ENCODE measurements around the gene ATR. TPM values are rescaled to one million over a fixed set of nuclear protein-coding genes. Genes with fewer than 3 reads are reported as not detected.
A peak's percentile ranks its signal among the peaks of the same experiment; 100 is the strongest.

The ATR gene
- total and polyA plus RNA-seq, 9 of the 15 experiments (the other 6 are each of a cell fraction or from before 2014, with no cell fraction given) = 18.0 to 37.8 (median 23.2) TPM

DNA sequence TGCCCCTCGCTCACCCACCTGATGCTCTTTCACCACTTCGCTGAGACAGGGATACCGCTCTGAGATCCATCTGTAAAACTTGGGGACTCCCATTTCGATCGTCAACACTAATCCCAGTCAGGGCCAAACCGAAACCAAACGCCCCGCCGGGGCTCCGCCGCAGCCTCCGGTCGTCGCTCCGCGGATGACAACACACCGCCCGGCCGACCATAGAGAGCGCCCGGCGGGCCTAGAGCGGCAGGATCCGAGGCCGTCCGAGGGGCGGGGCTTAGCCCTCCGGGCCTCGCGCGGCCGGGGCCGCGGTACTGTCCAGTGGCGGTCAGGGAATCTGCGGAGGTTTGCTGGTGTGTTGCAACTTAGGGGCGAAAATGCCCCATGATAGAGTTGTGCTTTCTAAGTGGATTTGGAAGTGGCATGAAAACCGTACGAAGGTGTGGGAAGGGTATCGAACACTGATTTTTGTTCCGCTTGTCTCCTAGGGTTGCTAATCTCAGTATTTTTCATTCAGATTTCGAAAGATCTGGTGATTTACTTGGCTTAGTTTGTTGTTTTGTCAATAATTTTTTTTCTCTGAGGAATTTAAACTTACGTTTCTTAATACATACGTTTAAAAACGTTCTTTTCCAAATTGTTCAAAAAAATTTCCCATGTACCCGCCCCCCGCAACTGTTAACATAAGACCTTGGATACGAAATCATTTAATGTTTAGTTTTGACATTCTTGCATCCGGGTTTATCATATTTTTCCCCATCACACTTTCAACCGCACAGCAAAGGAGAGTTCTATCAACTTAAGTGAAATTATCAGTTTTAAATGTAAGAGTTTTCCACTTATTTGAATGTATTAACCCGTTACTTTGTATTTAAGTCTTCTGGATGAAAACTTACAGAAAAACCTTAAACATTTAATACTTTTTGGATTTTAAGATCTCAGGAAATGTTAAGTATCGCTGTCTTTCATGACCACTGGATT, 130.4 kb downstream of the ATR start, which contains the start of gene XRN1 (continued):
- TF ChIP-seq, protein P1, sequence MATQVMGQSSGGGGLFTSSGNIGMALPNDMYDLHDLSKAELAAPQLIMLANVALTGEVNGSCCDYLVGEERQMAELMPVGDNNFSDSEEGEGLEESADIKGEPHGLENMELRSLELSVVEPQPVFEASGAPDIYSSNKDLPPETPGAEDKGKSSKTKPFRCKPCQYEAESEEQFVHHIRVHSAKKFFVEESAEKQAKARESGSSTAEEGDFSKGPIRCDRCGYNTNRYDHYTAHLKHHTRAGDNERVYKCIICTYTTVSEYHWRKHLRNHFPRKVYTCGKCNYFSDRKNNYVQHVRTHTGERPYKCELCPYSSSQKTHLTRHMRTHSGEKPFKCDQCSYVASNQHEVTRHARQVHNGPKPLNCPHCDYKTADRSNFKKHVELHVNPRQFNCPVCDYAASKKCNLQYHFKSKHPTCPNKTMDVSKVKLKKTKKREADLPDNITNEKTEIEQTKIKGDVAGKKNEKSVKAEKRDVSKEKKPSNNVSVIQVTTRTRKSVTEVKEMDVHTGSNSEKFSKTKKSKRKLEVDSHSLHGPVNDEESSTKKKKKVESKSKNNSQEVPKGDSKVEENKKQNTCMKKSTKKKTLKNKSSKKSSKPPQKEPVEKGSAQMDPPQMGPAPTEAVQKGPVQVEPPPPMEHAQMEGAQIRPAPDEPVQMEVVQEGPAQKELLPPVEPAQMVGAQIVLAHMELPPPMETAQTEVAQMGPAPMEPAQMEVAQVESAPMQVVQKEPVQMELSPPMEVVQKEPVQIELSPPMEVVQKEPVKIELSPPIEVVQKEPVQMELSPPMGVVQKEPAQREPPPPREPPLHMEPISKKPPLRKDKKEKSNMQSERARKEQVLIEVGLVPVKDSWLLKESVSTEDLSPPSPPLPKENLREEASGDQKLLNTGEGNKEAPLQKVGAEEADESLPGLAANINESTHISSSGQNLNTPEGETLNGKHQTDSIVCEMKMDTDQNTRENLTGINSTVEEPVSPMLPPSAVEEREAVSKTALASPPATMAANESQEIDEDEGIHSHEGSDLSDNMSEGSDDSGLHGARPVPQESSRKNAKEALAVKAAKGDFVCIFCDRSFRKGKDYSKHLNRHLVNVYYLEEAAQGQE (IDR thresholded peaks at IDR 0.05; ENCODE audit: borderline replicate concordance) = no peak
- TF ChIP-seq, protein P1 (CRISPR knock-in tag; IDR thresholded peaks at IDR 0.05; ENCODE audit: low read depth) = no peak
- no peak for TF ChIP-seq ZNF583 (CRISPR knock-in tag; IDR thresholded peaks at IDR 0.05)
- TF ChIP-seq ETV1 (tag; conservative IDR thresholded peaks at IDR 0.05; ENCODE audit: low read depth) = peak; percentile 74
- no peak for TF ChIP-seq THRAP3 (IDR thresholded peaks at IDR 0.05; ENCODE audit: borderline replicate concordance)
- TF ChIP-seq ZZZ3 (IDR thresholded peaks at IDR 0.05) = peak; percentile 47; the same call in 1 of the 2 replicates
- TF ChIP-seq HEY1 (CRISPR knock-in tag; IDR thresholded peaks at IDR 0.05; ENCODE audit: borderline replicate concordance) = no peak
- no peak for TF ChIP-seq ZFP30 (CRISPR knock-in tag; IDR thresholded peaks at IDR 0.05; ENCODE audit: borderline replicate concordance)
- no peak for TF ChIP-seq NCOA6 (IDR thresholded peaks at IDR 0.05)
- no peak for TF ChIP-seq TGIF2 (CRISPR knock-in tag; IDR thresholded peaks at IDR 0.05)
- no peak for TF ChIP-seq RBM15 (IDR thresholded peaks at IDR 0.05; ENCODE audit: insufficient read depth, low read length)
- no peak for TF ChIP-seq MYBL2 (IDR thresholded peaks at IDR 0.05; ENCODE audit: low read depth)
- no peak for TF ChIP-seq MYBL2 (CRISPR knock-in tag; IDR thresholded peaks at IDR 0.05; ENCODE audit: borderline replicate concordance)
- TF ChIP-seq PCBP1 (IDR thresholded peaks at IDR 0.05; ENCODE audit: low read depth, low read length, poor library complexity, severe bottlenecking) = peak; percentile 39
- TF ChIP-seq, protein P2, sequence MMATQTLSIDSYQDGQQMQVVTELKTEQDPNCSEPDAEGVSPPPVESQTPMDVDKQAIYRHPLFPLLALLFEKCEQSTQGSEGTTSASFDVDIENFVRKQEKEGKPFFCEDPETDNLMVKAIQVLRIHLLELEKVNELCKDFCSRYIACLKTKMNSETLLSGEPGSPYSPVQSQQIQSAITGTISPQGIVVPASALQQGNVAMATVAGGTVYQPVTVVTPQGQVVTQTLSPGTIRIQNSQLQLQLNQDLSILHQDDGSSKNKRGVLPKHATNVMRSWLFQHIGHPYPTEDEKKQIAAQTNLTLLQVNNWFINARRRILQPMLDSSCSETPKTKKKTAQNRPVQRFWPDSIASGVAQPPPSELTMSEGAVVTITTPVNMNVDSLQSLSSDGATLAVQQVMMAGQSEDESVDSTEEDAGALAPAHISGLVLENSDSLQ (IDR thresholded peaks at IDR 0.05) = no peak
- no peak for TF ChIP-seq KLF13 (tag; IDR thresholded peaks at IDR 0.05; ENCODE audit: borderline replicate concordance, low read depth)
- TF ChIP-seq TARDBP (IDR thresholded peaks at IDR 0.05) = no peak
- TF ChIP-seq HNRNPL (IDR thresholded peaks at IDR 0.05; ENCODE audit: low read depth, low read length) = no peak
- TF ChIP-seq BHLHE40 (IDR thresholded peaks at IDR 0.05; ENCODE audit: low read length) = no peak
